A673 (cell line): ENCODE measurements around the gene ARHGAP22. TPM values are rescaled to one million over a fixed set of nuclear protein-coding genes. Genes with fewer than 3 reads are reported as not detected.

Experiments
- Bru-seq: library from RNA; stranded (reverse); fragments of 400-500 nt; gene quantifications from one replicate; lab custom pipeline; 2021; lab: Mats Ljungman, UMichigan
- BruChase-seq, 2 experiments: library from RNA; stranded (reverse); fragments of 400-500 nt; gene quantifications; one replicate each; lab custom pipeline; 2021; lab: Mats Ljungman, UMichigan
- BruUV-seq: library from RNA; stranded (reverse); fragments of 400-500 nt; replicated peaks from 2 replicates; lab custom pipeline; 2021; lab: Mats Ljungman, UMichigan
- CTCF ChIA-PET: fragments of 300-600 bp; sonication (Branson Sonifier 250); formaldehyde crosslinking; loops from one replicate; lab custom pipeline; 2022; ENCODE audit warnings: antibody characterized with exemption; lab: Charles Lee
- POLR2A ChIA-PET: fragments of 300-600 bp; sonication (Branson Sonifier 250); formaldehyde crosslinking; loops from one replicate; lab custom pipeline; 2022; ENCODE audit warnings: antibody characterized with exemption; ENCODE audit not compliant: low non-redundant PET; lab: Charles Lee
- DNase-seq: peaks from one replicate; pipeline ENCODE4 v3.0.0-alpha.2; 2015; ENCODE audit warnings: low spot score
- H3K27ac ChIP-seq: fragments of 200-600 bp; sonication (generic); 2 replicates; pipeline ENCODE4 v1.5.1; 2016; ENCODE audit warnings: mixed run types, low read depth, mild to moderate bottlenecking, mixed read lengths, antibody characterized with exemption, low read length; ENCODE audit not compliant: poor library complexity, severe bottlenecking
- H3K27me3 ChIP-seq: fragments of 200-600 bp; sonication (generic); replicated peaks from 2 replicates; pipeline ENCODE4 v1.6.1; 2017; ENCODE audit warnings: mixed run types, low read depth, mild to moderate bottlenecking, mixed read lengths, antibody characterized with exemption, low read length; ENCODE audit not compliant: insufficient read depth, poor library complexity
- H3K36me3 ChIP-seq: fragments of 200-600 bp; sonication (generic); 2 replicates; pipeline ENCODE4 v1.6.1; 2016; ENCODE audit warnings: mixed run types, mild to moderate bottlenecking, mixed read lengths, antibody characterized with exemption, low read length; ENCODE audit not compliant: insufficient read depth, poor library complexity, severe bottlenecking
- H3K4me1 ChIP-seq: fragments of 200-600 bp; sonication (generic); 2 replicates; pipeline ENCODE4 v1.6.1; 2017; ENCODE audit warnings: mixed run types, mild to moderate bottlenecking, mixed read lengths, antibody characterized with exemption, low read length; ENCODE audit not compliant: insufficient read depth, poor library complexity, severe bottlenecking
- H3K4me3 ChIP-seq: fragments of 200-600 bp; sonication (generic); 2 replicates; pipeline ENCODE4 v1.5.1; 2016; ENCODE audit warnings: low read depth, mixed run types, mild to moderate bottlenecking, mixed read lengths, low read length; ENCODE audit not compliant: poor library complexity, severe bottlenecking
- H3K9me3 ChIP-seq: fragments of 200-600 bp; sonication (generic); 2 replicates; pipeline ENCODE4 v1.6.1; 2016; ENCODE audit warnings: mixed run types, low read depth, mild to moderate bottlenecking, mixed read lengths, antibody characterized with exemption, low read length; ENCODE audit not compliant: poor library complexity, severe bottlenecking
- EZH2 ChIP-seq: fragments of 200-600 bp; sonication (generic); IDR thresholded peaks from 2 replicates; pipeline ENCODE4 v1.6.1; 2017; ENCODE audit warnings: borderline replicate concordance, low read depth, mild to moderate bottlenecking, mixed read lengths, antibody characterized with exemption, low read length; ENCODE audit not compliant: poor library complexity, severe bottlenecking
- intact Hi-C: fragments of 100-400 bp; cut with micrococcal nuclease; formaldehyde crosslinking; loops from one replicate; pipeline ENCODE4 v1.10.0; 2022; ENCODE audit not compliant: unreplicated experiment
- long read RNA-seq: library from polyadenylated mRNA; stranded (forward); transcript quantifications from one replicate; pipeline ENCODE4 v2.0.0, GENCODE V29; 2022
- total RNA-seq: library from RNA; stranded (reverse); gene quantifications from 2 replicates; pipeline ENCODE4 v1.2.3, GENCODE V29; 2021
- TF ChIP-seq, protein P1 (sequence below): fragments of 300-800, 200-600 bp; sonication (generic); conservative IDR thresholded peaks from 2 replicates; pipeline ENCODE4 v1.5.1; 2017; ENCODE audit warnings: low read depth, mild to moderate bottlenecking, antibody characterized with exemption, low read length, moderate library complexity, mixed read lengths

ARHGAP22 gene, protein sequence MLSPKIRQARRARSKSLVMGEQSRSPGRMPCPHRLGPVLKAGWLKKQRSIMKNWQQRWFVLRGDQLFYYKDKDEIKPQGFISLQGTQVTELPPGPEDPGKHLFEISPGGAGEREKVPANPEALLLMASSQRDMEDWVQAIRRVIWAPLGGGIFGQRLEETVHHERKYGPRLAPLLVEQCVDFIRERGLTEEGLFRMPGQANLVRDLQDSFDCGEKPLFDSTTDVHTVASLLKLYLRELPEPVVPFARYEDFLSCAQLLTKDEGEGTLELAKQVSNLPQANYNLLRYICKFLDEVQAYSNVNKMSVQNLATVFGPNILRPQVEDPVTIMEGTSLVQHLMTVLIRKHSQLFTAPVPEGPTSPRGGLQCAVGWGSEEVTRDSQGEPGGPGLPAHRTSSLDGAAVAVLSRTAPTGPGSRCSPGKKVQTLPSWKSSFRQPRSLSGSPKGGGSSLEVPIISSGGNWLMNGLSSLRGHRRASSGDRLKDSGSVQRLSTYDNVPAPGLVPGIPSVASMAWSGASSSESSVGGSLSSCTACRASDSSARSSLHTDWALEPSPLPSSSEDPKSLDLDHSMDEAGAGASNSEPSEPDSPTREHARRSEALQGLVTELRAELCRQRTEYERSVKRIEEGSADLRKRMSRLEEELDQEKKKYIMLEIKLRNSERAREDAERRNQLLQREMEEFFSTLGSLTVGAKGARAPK
- total RNA-seq (0.47 and 0.79 TPM in 2 replicates), Bru-seq, nascent RNA (percentile 3 among the genes with signal in this experiment), BruChase-seq, experiment 1, labeled RNA remaining after a 2-hour chase (percentile 9 among the genes with signal in this experiment), BruChase-seq, experiment 2, labeled RNA remaining after a 6-hour chase (percentile 4 among the genes with signal in this experiment)
- long read RNA-seq, partial matches to known transcripts, result 0 of 2 reads
- long read RNA-seq, other reads (novel, unspliced or antisense), result 2 of 2 reads

DNA sequence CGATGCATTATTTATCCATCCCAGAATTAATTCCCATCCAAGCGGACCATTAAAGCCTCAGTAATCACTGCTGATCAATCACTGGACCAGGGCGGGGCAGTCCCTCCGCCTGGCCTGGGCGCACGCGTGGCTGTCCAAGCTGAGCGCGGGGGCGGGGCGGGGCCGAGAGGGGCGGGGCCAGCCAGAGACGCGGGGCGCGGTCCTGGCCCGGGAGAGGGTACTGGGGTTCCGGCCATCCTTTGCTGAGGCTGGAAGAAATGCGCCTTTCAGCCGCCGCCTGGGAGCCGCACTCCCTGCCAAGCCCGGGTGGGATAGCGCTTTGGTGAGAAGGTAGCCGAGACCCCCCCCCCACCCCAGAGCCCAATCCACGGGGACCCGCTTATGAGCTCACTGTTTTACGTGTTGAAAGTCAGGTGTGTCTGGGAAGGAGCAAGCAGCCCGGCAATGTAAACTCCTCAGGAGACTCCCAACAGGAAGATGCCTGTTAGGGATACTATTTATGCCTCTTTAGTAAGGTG lies at the start of gene ARHGAP22:
Gene ARHGAP22 (minus strand): TSS at position 83 of the 518 bp plus-strand sequence. CDS start 277 bp downstream, outside the sequence.
- TF ChIP-seq, protein P1, sequence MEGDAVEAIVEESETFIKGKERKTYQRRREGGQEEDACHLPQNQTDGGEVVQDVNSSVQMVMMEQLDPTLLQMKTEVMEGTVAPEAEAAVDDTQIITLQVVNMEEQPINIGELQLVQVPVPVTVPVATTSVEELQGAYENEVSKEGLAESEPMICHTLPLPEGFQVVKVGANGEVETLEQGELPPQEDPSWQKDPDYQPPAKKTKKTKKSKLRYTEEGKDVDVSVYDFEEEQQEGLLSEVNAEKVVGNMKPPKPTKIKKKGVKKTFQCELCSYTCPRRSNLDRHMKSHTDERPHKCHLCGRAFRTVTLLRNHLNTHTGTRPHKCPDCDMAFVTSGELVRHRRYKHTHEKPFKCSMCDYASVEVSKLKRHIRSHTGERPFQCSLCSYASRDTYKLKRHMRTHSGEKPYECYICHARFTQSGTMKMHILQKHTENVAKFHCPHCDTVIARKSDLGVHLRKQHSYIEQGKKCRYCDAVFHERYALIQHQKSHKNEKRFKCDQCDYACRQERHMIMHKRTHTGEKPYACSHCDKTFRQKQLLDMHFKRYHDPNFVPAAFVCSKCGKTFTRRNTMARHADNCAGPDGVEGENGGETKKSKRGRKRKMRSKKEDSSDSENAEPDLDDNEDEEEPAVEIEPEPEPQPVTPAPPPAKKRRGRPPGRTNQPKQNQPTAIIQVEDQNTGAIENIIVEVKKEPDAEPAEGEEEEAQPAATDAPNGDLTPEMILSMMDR, result no peak
- BruUV-seq, result no TSS peak
- H3K27ac ChIP-seq, result no peak within 1 kb of the TSS
- no peak for DNase-seq
- peaks cover 64% of the 10 kb centered on the region for H3K27me3 ChIP-seq
- H3K36me3 ChIP-seq, result no peaks in the 10 kb centered on the region
- POLR2A ChIA-PET, result interaction anchor here (0.6 kb wide), 1 partner anchor 226 kb away, joined by 4 read pairs; no protein-coding TSS in a partner anchor
- no peaks in the 10 kb centered on the region for H3K9me3 ChIP-seq
- intact Hi-C loops, result no loop called here
- H3K4me1 ChIP-seq, result no peaks in the 10 kb centered on the region
- CTCF ChIA-PET, result no interaction called here
- peak within 1 kb of the TSS; percentile 4 for H3K4me3 ChIP-seq

DNA sequence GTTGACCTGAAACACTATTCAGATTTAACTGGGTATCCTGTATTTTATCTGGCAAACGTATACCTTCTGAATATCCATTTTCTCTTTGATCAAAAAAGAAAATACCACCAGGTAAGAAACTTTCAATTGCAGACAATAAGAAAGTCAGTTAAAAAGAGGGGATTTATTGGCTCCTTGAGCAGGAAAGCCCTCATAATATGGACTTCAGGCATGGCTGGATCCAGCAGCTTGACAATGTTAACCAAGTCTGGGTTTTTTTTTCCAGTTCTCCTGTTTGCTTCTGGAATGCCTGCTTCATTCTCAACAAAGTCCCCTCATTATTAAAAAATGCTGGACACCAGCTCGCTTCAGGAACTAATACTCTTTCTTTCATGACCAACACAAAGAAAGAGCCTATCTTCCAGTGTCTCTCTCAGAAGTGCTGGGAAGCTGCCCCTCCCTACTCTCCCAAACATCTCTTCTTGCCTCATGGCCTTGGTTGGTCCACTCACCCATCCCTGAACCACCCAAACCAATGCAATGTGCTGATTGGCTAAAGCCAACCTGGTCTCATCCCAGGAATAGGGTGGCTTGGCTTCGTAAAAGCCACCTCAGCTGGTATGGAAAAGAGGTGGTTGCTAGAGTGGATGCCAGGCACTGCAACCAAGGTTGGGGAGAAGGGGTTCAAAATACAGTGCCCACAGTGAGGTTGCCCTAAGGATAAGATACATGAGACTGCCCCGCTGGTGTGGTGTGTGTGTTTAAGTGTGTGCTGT lies 49.2 kb upstream of the ARHGAP22 start:
- no peak for DNase-seq
- H3K27ac ChIP-seq, result no peak overlapping the region
- POLR2A ChIA-PET, result interaction anchor here (0.6 kb wide), 1 partner anchor 96 kb away, joined by 3 read pairs; no protein-coding TSS in a partner anchor
- CTCF ChIA-PET, result no interaction called here
- BruUV-seq, result no TSS peak
- intact Hi-C loops, result loop anchor here (2.0 to 10.0 kb wide), 2 partner anchors 209 to 751 kb away; no protein-coding TSS in a partner anchor
- no peak overlapping the region for H3K4me3 ChIP-seq
- H3K27me3 ChIP-seq, result peaks cover 28% of the 10 kb centered on the region
- no peaks in the 10 kb centered on the region for H3K9me3 ChIP-seq
- no peaks in the 10 kb centered on the region for H3K4me1 ChIP-seq
- TF ChIP-seq EZH2, result no peak
- TF ChIP-seq, protein P1, result no peak
- no peaks in the 10 kb centered on the region for H3K36me3 ChIP-seq
